ENCODE results near the gene TMEM273. TPM values are rescaled to one million over a fixed set of nuclear protein-coding genes. Genes with fewer than 3 reads are reported as not detected.

TMEM273 gene
- total and polyA plus RNA-seq, 7 donors = 5.4 to 17.8 (median 11.0) TPM

DNA sequence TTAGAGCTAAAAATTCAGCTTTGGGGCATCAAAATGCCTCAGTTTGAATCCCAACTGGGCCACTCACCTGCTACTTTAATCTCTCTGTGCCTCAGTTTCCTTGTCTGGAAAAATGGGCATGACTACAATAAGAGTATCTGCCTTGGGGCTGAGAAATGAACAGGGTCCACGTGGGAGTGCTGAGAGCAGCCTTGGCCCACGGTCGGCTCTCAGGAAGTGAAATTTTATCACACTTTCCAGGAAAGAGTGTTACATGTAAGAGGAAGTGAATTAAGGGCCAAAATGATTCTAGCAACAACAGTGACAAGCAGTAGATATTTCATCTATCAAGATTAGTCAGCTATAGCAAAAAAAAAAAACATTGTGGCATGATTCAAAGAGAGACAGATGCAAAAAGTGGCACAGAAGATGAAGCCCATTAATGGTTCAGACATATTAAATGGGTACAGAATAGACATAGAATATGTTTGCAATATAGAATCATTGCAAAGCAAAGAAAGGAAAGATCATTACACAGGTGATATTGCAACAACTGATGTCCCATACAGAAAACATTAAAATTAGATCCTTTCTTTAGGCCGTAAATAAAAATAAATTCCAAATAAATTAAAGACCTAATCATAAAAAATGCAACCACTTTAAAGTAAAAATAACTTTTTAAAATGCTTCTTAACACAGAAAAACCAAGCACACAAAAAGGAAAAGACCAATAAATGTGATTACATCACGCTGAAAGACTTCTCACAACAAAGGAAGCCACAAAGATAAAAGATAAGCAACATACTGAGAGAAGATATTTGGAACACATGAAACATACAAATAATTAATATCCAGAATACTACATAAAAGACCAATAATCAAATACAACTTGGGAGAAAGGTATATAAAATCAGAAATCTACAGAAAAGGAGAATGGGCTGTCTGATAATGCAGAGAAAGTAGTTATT, 4.3 kb downstream of the TMEM273 start:
- Histone ChIP-seq H3K36me3 (no peaks in the 10 kb centered on the region), H3K27ac (no peak overlapping the region), H3K27me3 (no peaks in the 10 kb centered on the region), H3K4me3 (no peak overlapping the region), H3K4me1 (peaks cover 0 to 3% (median 0%) of the 10 kb centered on the region in 4 donors), H3K9me3 (no peaks in the 10 kb centered on the region)
- TF ChIP-seq EP300 (IDR thresholded peaks at IDR 0.05) = no peak
- TF ChIP-seq POLR2AphosphoS5 (IDR thresholded peaks at IDR 0.05) = no peak
- TF ChIP-seq, protein P1, sequence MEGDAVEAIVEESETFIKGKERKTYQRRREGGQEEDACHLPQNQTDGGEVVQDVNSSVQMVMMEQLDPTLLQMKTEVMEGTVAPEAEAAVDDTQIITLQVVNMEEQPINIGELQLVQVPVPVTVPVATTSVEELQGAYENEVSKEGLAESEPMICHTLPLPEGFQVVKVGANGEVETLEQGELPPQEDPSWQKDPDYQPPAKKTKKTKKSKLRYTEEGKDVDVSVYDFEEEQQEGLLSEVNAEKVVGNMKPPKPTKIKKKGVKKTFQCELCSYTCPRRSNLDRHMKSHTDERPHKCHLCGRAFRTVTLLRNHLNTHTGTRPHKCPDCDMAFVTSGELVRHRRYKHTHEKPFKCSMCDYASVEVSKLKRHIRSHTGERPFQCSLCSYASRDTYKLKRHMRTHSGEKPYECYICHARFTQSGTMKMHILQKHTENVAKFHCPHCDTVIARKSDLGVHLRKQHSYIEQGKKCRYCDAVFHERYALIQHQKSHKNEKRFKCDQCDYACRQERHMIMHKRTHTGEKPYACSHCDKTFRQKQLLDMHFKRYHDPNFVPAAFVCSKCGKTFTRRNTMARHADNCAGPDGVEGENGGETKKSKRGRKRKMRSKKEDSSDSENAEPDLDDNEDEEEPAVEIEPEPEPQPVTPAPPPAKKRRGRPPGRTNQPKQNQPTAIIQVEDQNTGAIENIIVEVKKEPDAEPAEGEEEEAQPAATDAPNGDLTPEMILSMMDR (IDR thresholded peaks at IDR 0.05) = no peak
- TF ChIP-seq POLR2A (IDR thresholded peaks at IDR 0.05) = no peak
- 47 to 60% methylated on average over 5 of the region's 5 CpGs for WGBS, 2 donors
- intact Hi-C loops (cut with DNase I) = no loop called here
- DNase-seq = no peak

DNA sequence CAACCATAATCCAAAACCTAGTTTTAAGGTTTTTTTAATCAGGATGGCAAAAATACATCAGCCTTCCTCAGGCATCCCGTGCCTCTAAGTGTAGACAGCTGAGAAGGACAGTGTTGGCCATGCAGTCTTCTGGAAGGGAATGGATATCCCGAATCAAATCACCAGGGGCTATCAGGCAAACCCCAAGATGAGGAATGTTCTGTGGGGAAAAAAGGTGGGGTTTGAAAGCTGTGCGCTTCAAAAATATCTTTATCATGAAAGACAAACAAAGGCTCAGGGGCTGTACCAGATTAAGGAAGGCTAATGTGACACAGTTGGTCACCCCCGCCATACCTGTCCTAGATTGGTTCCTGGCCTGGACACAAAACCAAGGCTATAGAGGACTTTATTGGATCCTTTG, 5.4 kb downstream of the TMEM273 start:
- 73 to 90% methylated on average over 4 of the region's 4 CpGs for WGBS, 2 donors
- Histone ChIP-seq H3K9me3 (no peaks in the 10 kb centered on the region), H3K4me1 (peaks cover 0 to 2% (median 0%) of the 10 kb centered on the region in 4 donors), H3K4me3 (no peak overlapping the region), H3K36me3 (no peaks in the 10 kb centered on the region), H3K27me3 (no peaks in the 10 kb centered on the region), H3K27ac (no peak overlapping the region)
- intact Hi-C loops (cut with DNase I) = no loop called here
- DNase-seq = no peak
- TF ChIP-seq POLR2A (IDR thresholded peaks at IDR 0.05) (no peak), EP300 (IDR thresholded peaks at IDR 0.05) (no peak), POLR2AphosphoS5 (IDR thresholded peaks at IDR 0.05) (no peak)
- TF ChIP-seq, protein P1 (IDR thresholded peaks at IDR 0.05) = no peak

DNA sequence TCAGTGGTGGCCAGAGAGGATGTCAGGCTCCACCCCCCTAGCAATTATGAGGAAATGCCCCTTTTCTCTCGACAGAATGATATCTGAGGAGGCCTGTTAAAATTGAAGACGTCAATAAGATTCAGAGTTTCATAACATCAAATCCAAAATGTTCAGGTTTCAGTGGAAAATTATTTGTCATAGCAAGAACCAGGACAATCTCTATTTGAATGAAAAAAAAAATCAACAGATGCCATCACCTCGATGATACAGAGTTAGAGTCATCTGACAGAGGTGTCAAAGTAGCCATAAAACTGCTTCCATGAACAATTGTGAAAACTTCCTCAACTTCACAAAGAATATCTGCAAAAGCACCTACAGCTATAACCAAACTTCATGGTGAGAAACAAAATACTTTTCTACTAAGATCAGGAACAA, 7.7 kb downstream of the TMEM273 start:
- no peak for DNase-seq
- intact Hi-C loops (cut with DNase I) = no loop called here

DNA sequence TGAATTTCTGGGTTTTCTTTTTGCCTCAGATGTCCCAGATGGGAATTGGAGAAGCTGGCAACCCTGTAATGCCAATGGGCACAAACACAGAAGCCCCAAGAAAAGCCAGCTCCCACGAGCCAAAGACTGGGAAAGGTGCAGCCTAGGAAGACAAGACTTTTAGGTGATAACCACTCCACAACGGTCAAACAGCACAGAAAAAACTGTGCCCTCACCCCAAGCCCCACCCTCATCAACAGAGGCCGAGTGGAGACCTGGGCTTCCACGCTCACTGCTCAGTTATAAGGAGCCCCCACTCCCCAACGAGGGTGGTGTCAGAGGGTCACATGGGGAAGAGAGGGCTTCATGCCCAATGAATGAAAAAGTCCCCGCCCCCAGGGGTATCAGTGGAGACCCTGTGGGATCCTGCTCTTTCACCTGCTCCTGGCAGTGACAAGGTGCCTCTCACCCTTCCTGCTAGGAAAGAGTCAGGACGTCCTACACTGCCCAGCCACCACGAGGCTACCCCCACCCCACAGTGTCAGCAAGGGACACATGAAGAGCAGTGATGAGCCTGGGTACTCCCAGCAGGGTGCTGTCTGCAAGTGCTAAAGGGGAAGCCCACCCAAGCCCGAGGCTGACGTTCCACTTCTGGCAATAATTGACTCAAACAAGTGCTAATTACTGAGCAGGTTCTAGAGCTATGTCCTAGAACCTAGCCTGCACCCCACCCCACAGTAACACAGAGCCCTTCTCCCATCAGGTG, 8.3 kb downstream of the TMEM273 start:
- Histone ChIP-seq H3K27me3 (no peaks in the 10 kb centered on the region), H3K4me3 (no peak overlapping the region), H3K36me3 (no peaks in the 10 kb centered on the region), H3K27ac (no peak overlapping the region), H3K9me3 (no peaks in the 10 kb centered on the region), H3K4me1 (peaks cover 0 to 11% (median 0%) of the 10 kb centered on the region in 4 donors)
- WGBS, 2 donors = 45 to 75% methylated on average over 10 of the region's 10 CpGs
- DNase-seq = no peak
- intact Hi-C loops (cut with DNase I) = no loop called here
- TF ChIP-seq, protein P1 (IDR thresholded peaks at IDR 0.05) = no peak
- no peak for TF ChIP-seq POLR2A (IDR thresholded peaks at IDR 0.05)
- TF ChIP-seq EP300 (IDR thresholded peaks at IDR 0.05) = no peak
- no peak for TF ChIP-seq POLR2AphosphoS5 (IDR thresholded peaks at IDR 0.05)

More for the DNA sequence above, 7.7 kb downstream of the TMEM273 start:
- Histone ChIP-seq H3K36me3 (no peaks in the 10 kb centered on the region), H3K27me3 (no peaks in the 10 kb centered on the region), H3K9me3 (no peaks in the 10 kb centered on the region), H3K27ac (no peak overlapping the region), H3K4me3 (no peak overlapping the region), H3K4me1 (peaks cover 0 to 11% (median 0%) of the 10 kb centered on the region in 4 donors)
- TF ChIP-seq POLR2AphosphoS5 (IDR thresholded peaks at IDR 0.05) (no peak), EP300 (IDR thresholded peaks at IDR 0.05) (no peak), POLR2A (IDR thresholded peaks at IDR 0.05) (no peak)
- TF ChIP-seq, protein P1 (IDR thresholded peaks at IDR 0.05) = no peak
- WGBS, 2 donors = 8 to 48% methylated on average over 3 of the region's 3 CpGs

All from sigmoid colon (tissue), 7 donors.